Uterus (tissue), 4 donors: ENCODE measurements around the gene ALDH1L1. TPM values are rescaled to one million over a fixed set of nuclear protein-coding genes. Genes with fewer than 3 reads are reported as not detected.

Experiments used
- DNase-seq, 2 donors: peaks; one replicate each; pipeline ENCODE4 v3.0.0-alpha.2; 2019 to 2020
- H3K27ac ChIP-seq, 2 donors: fragments of 200-600 bp; sonication (generic); 1 replicate in 1 of 2; 2 replicates in 1 of 2; pipeline ENCODE4 v1.5.1; 2016 to 2018
- H3K27me3 ChIP-seq, 2 donors: fragments of 200-600 bp; sonication (generic); one replicate each; pipeline ENCODE4 v1.5.1; 2018 to 2019; ENCODE audit warnings: control low read depth in 1 of 2
- H3K36me3 ChIP-seq, 2 donors: fragments of 200-600 bp; sonication (generic); one replicate each; pipeline ENCODE4 v1.5.1; 2019; ENCODE audit warnings: control low read depth in 1 of 2
- H3K4me1 ChIP-seq, 2 donors: fragments of 200-600 bp; sonication (generic); one replicate each; pipeline ENCODE4 v1.5.1; 2018 to 2019; ENCODE audit warnings: control low read depth in 1 of 2
- H3K4me3 ChIP-seq, 2 donors: fragments of 200-600 bp; sonication (generic); 1 replicate in 1 of 2; 2 replicates in 1 of 2; pipeline ENCODE4 v1.5.1; 2018 to 2019; ENCODE audit warnings: mild to moderate bottlenecking in 1 of 2
- H3K9me3 ChIP-seq, 2 donors: fragments of 200-600 bp; sonication (generic); one replicate each; pipeline ENCODE4 v1.5.1; 2019; ENCODE audit warnings: control low read depth in 1 of 2
- POLR2A ChIP-seq, 2 donors: fragments of 450-650 bp; IDR thresholded peaks; one replicate each; pipeline ENCODE4 v1.6.1; 2016; ENCODE audit warnings: antibody characterized with exemption in 2 of 2, mild to moderate bottlenecking in 1 of 2, moderate library complexity in 1 of 2
- intact Hi-C: fragments of 100-400 bp; cut with DNase I; formaldehyde crosslinking; loops from one replicate; pipeline ENCODE4 v1.15.1; 2023; ENCODE audit warnings: low total_unique reads
- total RNA-seq, 4 donors: library from RNA; depleted of rRNA in 3 of 4; stranded (reverse); fragments of >200 nt in 3 of 4; gene quantifications; one replicate each; pipeline versions ENCODE4 v1.1.0 to v1.2.4, GENCODE V29; 2014 to 2023
- TF ChIP-seq, protein P1 (sequence below), 4 experiments: fragments of 200-600 bp in 2 of 4; fragments of 450-650 bp in 2 of 4; sonication (generic) in 2 of 4; IDR thresholded peaks; one replicate each; pipeline ENCODE4 v1.5.1; 2016 to 2019; ENCODE audit warnings: antibody characterized with exemption in 4 of 4, mild to moderate bottlenecking in 2 of 4, moderate library complexity in 1 of 4
- donor health status: DM: yes; HTN: yes; CAD: no.

ALDH1L1 gene
- total RNA-seq, 4 donors from 2014 or later = 2.1 to 27.3 (median 8.4) TPM

- intact Hi-C loops = loop anchor here (5.0 kb wide), 1 partner anchor 263 kb away; no protein-coding TSS in a partner anchor
- Histone ChIP-seq H3K9me3 (no peaks in the 10 kb centered on the region), H3K36me3 (no peaks in the 10 kb centered on the region), H3K27ac (no peak overlapping the region), H3K4me3 (no peak overlapping the region), H3K4me1 (no peaks in the 10 kb centered on the region), H3K27me3 (no peaks in the 10 kb centered on the region)
- TF ChIP-seq POLR2A (IDR thresholded peaks at IDR 0.05) = no peak
- TF ChIP-seq, protein P1, sequence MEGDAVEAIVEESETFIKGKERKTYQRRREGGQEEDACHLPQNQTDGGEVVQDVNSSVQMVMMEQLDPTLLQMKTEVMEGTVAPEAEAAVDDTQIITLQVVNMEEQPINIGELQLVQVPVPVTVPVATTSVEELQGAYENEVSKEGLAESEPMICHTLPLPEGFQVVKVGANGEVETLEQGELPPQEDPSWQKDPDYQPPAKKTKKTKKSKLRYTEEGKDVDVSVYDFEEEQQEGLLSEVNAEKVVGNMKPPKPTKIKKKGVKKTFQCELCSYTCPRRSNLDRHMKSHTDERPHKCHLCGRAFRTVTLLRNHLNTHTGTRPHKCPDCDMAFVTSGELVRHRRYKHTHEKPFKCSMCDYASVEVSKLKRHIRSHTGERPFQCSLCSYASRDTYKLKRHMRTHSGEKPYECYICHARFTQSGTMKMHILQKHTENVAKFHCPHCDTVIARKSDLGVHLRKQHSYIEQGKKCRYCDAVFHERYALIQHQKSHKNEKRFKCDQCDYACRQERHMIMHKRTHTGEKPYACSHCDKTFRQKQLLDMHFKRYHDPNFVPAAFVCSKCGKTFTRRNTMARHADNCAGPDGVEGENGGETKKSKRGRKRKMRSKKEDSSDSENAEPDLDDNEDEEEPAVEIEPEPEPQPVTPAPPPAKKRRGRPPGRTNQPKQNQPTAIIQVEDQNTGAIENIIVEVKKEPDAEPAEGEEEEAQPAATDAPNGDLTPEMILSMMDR (IDR thresholded peaks at IDR 0.05) = peak; percentile 82 to 93 (median 84)
- DNase-seq = peak; percentile 70 to 74
These were observed 46.0 kb downstream of the ALDH1L1 start for GRCh38 chr3:126134219-126134975.

GRCh38 chr3:126133606-126134005, 46.8 kb downstream of the ALDH1L1 start:
- Histone ChIP-seq H3K4me3 (no peak overlapping the region), H3K4me1 (no peaks in the 10 kb centered on the region), H3K27me3 (no peaks in the 10 kb centered on the region), H3K36me3 (no peaks in the 10 kb centered on the region), H3K9me3 (no peaks in the 10 kb centered on the region), H3K27ac (no peak overlapping the region)
- TF ChIP-seq, protein P1 (IDR thresholded peaks at IDR 0.05) = no peak
- no peak for TF ChIP-seq POLR2A (IDR thresholded peaks at IDR 0.05)
- peak; percentile 8 to 11 for DNase-seq
- intact Hi-C loops = loop anchor here (5.0 kb wide), 1 partner anchor 264 kb away; no protein-coding TSS in a partner anchor

GRCh38 chr3:126132751-126133511, 47.5 kb downstream of the ALDH1L1 start:
- no peaks in the 10 kb centered on the region for H3K36me3 ChIP-seq
- H3K4me3 ChIP-seq = no peak overlapping the region
- no peak overlapping the region for H3K27ac ChIP-seq
- no peaks in the 10 kb centered on the region for H3K9me3 ChIP-seq
- TF ChIP-seq POLR2A (IDR thresholded peaks at IDR 0.05) = no peak
- TF ChIP-seq, protein P1 (IDR thresholded peaks at IDR 0.05) = no peak
- H3K4me1 ChIP-seq = no peaks in the 10 kb centered on the region
- no peaks in the 10 kb centered on the region for H3K27me3 ChIP-seq
- DNase-seq = peak; percentile 8 to 11
- intact Hi-C loops = loop anchor here (5.0 kb wide), 1 partner anchor 264 kb away; no protein-coding TSS in a partner anchor

DNA sequence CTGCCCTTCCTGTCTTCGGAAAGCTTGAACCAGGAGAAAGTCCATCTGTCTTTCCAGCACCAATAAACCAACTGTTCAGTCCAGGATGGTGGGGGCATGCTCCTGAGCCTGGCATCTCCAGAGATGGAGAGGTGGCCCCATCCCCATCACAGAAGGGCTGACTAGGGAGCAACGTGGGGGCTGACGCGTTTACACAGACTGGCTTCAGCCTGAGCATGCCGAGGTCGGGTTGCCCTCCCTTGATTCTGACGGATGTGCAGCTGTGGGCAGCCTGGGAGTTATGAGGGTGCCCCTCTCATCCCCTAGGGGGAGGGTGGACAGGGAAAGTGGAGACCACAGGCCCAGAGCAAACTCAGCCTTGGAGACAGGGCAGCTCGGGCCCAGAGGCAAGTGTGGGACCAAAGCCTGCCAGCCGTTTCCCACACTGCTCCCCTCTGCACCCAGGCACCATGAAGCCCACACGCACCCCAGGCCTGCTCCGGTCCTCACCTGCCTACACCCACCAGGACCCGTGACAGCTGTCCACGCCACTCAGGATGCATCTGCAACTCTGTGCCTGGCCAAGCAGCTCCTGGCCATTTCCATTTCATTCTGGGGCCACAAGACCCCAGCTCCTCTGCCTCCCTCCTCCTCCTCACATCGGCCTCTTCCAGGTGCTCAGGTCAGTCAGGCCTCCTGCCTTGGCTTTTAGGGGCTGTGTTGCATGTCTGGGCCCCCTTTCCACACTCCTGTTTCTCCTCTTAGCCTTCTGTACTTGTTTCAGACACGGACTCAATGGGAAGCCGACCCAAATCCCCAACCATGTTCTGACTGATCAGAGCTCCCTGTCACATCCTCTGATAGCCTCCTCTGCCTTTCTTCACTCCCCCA, 48.3 kb downstream of the ALDH1L1 start:
- Histone ChIP-seq H3K4me1 (no peaks in the 10 kb centered on the region), H3K36me3 (no peaks in the 10 kb centered on the region), H3K9me3 (no peaks in the 10 kb centered on the region), H3K27ac (no peak overlapping the region), H3K4me3 (no peak overlapping the region), H3K27me3 (no peaks in the 10 kb centered on the region)
- peak; percentile 7 to 9 for DNase-seq
- TF ChIP-seq, protein P1 (IDR thresholded peaks at IDR 0.05) = no peak
- TF ChIP-seq POLR2A (IDR thresholded peaks at IDR 0.05) = no peak
- intact Hi-C loops = loop anchor here (5.0 kb wide), 1 partner anchor 265 kb away; no protein-coding TSS in a partner anchor
